ENCODE data around the gene APOL5.

DNA sequence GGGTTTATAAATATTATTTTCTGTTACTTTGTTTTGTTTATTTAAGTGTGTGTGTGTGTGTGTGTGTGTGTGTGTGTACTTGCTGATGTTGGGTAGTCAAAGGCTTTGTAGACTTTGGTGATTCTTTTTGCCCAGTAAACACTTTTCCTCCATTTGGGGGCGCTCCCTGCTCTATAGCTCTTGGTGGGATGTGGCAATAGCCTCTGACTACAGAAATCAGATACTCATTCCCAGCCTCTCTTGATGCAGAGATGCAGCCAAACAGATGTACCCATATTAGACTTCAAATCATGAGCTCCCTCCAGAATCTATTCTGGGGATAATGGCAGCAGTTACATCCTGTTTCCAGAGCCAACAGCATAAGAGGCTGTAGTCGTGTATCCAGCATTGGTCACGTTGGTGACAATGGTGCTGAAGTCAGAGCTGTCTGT lies 33.4 kb upstream of the APOL5 start:
- TF ChIP-seq POLR2A (IDR thresholded peaks at IDR 0.05) = no peak
- no peak for TF ChIP-seq POLR2AphosphoS5 (IDR thresholded peaks at IDR 0.05)
- TF ChIP-seq, protein P1, sequence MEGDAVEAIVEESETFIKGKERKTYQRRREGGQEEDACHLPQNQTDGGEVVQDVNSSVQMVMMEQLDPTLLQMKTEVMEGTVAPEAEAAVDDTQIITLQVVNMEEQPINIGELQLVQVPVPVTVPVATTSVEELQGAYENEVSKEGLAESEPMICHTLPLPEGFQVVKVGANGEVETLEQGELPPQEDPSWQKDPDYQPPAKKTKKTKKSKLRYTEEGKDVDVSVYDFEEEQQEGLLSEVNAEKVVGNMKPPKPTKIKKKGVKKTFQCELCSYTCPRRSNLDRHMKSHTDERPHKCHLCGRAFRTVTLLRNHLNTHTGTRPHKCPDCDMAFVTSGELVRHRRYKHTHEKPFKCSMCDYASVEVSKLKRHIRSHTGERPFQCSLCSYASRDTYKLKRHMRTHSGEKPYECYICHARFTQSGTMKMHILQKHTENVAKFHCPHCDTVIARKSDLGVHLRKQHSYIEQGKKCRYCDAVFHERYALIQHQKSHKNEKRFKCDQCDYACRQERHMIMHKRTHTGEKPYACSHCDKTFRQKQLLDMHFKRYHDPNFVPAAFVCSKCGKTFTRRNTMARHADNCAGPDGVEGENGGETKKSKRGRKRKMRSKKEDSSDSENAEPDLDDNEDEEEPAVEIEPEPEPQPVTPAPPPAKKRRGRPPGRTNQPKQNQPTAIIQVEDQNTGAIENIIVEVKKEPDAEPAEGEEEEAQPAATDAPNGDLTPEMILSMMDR (IDR thresholded peaks at IDR 0.05) = no peak
